Measurements from ENCODE around the gene KRIT1.

KRIT1 gene

DNA sequence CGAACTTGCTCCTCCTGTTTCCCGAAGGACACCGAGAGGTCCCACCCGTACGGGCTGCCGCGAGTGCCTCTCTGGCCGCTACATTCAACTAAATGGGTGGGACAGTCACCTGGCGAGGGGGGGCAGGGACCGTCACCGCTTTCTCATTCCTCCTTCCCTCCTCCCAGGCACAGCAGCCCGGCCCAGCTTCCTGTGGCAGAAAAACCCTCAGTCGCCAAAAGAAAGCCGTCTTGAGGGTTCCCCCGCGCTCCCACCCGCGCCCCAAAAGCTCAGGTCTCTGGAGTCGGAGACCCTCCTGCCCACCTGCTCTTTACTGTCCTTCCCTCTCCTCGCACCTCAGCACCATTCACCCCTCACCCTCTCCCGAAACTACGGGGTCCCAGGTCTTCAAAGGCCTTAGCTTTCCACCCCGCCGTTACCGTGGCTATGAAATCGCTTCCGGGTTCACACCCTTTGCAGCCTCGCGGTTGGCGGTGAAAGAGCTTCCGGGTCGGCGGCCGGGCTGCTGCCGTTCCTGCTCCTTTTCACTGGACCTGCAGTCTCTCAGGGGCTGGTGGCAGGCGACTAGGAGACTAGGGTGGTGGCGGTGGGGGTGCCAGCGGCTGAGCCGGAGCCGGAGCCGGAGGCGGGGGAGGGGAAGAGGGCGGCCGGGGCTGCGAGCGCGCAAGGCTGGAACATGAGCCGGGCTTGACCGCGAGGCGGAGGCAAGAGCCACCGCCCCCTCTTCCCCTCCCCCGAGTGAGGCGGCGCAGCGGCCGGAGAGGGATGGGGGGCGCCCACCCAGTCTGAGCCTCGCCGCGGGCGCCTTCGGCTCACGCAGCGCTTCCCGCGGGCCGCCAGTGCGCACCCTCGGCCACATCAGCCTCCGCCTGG, at the start of gene KRIT1, which contains the start of gene ANKIB1:
Gene KRIT1, minus strand, starts transcription at position 428 of the 873 bp plus-strand sequence. CDS start 3,779 bp downstream, outside the sequence.
Gene ANKIB1, plus strand, starts transcription at position 488 of the 873 bp plus-strand sequence. CDS start 49,005 bp downstream, outside the sequence.
- H3K4me1 ChIP-seq (ENCODE audit: control insufficient read depth, low read depth, low read length): peaks cover 16% of the 10 kb centered on the region
- no peaks in the 10 kb centered on the region for H3K27me3 ChIP-seq (ENCODE audit: control insufficient read depth, insufficient read depth, low read length)
- H3K9me3 ChIP-seq (ENCODE audit: control insufficient read depth, low read depth, low read length): no peaks in the 10 kb centered on the region
- peaks cover 6% of the 10 kb centered on the region for H3K36me3 ChIP-seq (ENCODE audit: control insufficient read depth, low read depth, low read length)
- peak within 1 kb of the TSS; percentile 98 for H3K4me3 ChIP-seq (ENCODE audit: low read length)
- H3K9ac ChIP-seq (ENCODE audit: low read length): peak within 1 kb of the TSS; percentile 92
- H3K27ac ChIP-seq (ENCODE audit: low read length): peak within 1 kb of the TSS; percentile 68

DNA sequence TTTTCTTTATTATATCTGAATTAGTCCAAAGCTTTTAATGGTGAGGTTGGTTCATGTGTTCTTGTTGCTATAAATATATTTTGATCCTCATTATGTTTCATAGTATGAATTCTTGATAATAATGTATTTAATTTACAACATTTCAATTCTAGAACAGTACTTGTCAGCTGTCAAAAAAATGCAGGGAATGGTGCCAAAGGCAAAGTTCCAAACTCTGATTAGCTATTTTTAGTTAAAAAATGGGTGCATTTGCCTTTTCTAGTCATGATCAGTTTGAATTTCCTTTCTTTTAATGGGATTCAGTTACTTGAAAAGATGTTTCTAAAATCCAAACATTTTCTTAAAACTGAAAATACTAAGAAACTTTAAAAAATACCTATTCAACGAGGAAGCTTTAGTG, 49.7 kb upstream of the KRIT1 start:
- H3K4me3 ChIP-seq (ENCODE audit: low read length): no peak overlapping the region
- no peak overlapping the region for H3K27ac ChIP-seq (ENCODE audit: low read length)

DNA sequence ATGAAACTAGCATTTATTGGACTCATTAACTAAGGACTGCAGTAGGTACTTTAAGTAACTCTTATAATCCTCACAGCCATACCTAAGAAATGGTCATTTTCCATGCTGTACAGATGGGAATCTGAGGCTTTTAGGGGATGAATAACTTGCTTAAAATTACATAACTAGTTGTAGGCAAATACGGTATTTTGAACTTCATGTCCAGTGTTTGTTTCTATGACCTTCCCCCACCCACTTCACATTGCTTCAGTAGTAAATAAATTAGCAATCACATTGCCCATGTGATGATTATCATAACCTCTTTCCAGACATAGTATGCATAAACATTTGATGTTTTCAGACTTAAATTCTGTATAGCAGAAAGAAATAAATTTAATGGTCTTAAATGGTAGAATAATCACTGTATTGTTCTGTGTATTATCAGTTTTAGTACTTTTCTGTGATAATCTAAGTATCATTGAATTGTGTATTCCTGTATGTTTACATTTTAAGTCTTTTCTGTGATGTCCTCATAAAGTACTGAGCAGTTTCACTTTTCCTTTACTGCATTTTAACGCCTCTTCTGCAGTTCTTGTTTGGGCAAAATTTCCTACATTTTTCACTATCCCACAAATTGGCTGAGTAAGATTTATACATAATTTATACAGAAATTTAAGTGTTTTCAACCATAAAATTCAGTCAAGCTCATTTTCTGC, 48.3 kb upstream of the KRIT1 start:
- Histone ChIP-seq H3K9me3 (ENCODE audit: control insufficient read depth, low read depth, low read length) (no peaks in the 10 kb centered on the region), H3K27me3 (ENCODE audit: control insufficient read depth, insufficient read depth, low read length) (no peaks in the 10 kb centered on the region), H3K4me3 (ENCODE audit: low read length) (no peak overlapping the region), H3K9ac (ENCODE audit: low read length) (no peak overlapping the region), H3K4me1 (ENCODE audit: control insufficient read depth, low read depth, low read length) (peaks cover 16% of the 10 kb centered on the region), H3K36me3 (ENCODE audit: control insufficient read depth, low read depth, low read length) (peaks cover 10% of the 10 kb centered on the region), H3K27ac (ENCODE audit: low read length) (no peak overlapping the region)

More for the DNA sequence above, 49.7 kb upstream of the KRIT1 start:
- Histone ChIP-seq H3K36me3 (ENCODE audit: control insufficient read depth, low read depth, low read length) (peaks cover 10% of the 10 kb centered on the region), H3K27me3 (ENCODE audit: control insufficient read depth, insufficient read depth, low read length) (no peaks in the 10 kb centered on the region), H3K9ac (ENCODE audit: low read length) (no peak overlapping the region), H3K9me3 (ENCODE audit: control insufficient read depth, low read depth, low read length) (no peaks in the 10 kb centered on the region), H3K4me1 (ENCODE audit: control insufficient read depth, low read depth, low read length) (peaks cover 16% of the 10 kb centered on the region)

DNA sequence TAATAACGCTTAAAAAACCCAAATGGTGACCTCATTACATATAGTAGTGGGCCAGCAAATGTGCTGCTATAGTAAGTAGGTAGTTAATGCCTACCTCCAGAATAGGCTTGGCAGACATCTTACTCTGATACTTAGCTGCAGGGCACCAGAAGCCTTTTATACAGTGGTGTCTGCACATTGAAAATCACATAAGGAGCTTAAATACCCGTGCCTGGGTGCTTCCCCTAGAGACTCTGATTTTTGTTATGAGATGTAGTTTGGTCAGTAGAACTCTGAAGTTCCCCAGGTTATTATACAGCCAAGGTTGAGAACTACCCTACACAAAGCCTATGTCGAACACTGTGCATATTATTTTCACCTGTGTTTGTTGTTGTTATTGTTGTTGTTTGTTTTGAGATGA, 47.3 kb upstream of the KRIT1 start:
- Histone ChIP-seq H3K36me3 (ENCODE audit: control insufficient read depth, low read depth, low read length) (peaks cover 10% of the 10 kb centered on the region), H3K27me3 (ENCODE audit: control insufficient read depth, insufficient read depth, low read length) (no peaks in the 10 kb centered on the region), H3K4me1 (ENCODE audit: control insufficient read depth, low read depth, low read length) (peaks cover 16% of the 10 kb centered on the region), H3K27ac (ENCODE audit: low read length) (no peak overlapping the region), H3K4me3 (ENCODE audit: low read length) (no peak overlapping the region), H3K9ac (ENCODE audit: low read length) (no peak overlapping the region), H3K9me3 (ENCODE audit: control insufficient read depth, low read depth, low read length) (no peaks in the 10 kb centered on the region)

DNA sequence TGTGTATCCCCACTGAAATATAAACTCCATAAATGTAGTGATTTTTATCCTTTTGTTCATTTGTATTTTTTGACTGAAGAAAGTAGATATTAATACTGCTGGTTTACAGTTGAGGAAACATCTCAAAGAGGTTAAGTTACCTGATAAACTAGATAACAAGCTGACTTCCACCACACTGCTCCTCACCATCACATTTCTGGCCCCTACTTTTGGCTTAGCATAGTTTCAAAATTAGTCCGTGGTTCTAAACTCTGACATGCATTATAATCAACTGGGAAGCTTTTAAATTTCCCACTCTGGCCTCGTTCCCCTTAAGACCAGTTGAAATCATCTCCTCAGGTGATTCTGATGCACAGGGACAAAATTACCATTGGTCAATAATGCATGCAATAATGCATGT, 43.6 kb upstream of the KRIT1 start:
- no peak overlapping the region for H3K9ac ChIP-seq (ENCODE audit: low read length)
- H3K9me3 ChIP-seq (ENCODE audit: control insufficient read depth, low read depth, low read length): no peaks in the 10 kb centered on the region
- peaks cover 9% of the 10 kb centered on the region for H3K4me1 ChIP-seq (ENCODE audit: control insufficient read depth, low read depth, low read length)
- no peaks in the 10 kb centered on the region for H3K27me3 ChIP-seq (ENCODE audit: control insufficient read depth, insufficient read depth, low read length)
- H3K27ac ChIP-seq (ENCODE audit: low read length): no peak overlapping the region
- H3K36me3 ChIP-seq (ENCODE audit: control insufficient read depth, low read depth, low read length): no peaks in the 10 kb centered on the region
- no peak overlapping the region for H3K4me3 ChIP-seq (ENCODE audit: low read length)

DNA sequence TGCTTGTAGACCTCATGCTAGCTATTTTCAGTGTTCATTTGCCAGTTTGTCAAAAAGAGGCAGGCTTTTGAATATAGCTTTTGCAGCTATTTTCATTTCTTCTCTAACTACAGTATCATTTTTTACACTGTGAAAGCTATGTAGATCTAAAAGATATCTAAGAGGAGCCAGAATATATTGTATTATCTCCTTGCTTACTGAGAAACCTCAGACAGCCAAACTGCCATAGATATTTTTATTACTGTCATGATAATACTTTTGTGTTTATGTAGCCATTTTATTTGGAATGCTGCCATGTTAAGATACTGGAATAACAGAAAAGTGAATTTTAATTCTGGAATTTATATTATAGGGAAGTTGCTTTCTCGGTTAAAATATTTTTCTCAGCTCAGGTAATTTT, 37.2 kb upstream of the KRIT1 start:
- Histone ChIP-seq H3K4me1 (ENCODE audit: control insufficient read depth, low read depth, low read length) (peaks cover 14% of the 10 kb centered on the region), H3K9me3 (ENCODE audit: control insufficient read depth, low read depth, low read length) (peaks cover 3% of the 10 kb centered on the region), H3K27me3 (ENCODE audit: control insufficient read depth, insufficient read depth, low read length) (no peaks in the 10 kb centered on the region), H3K27ac (ENCODE audit: low read length) (no peak overlapping the region), H3K36me3 (ENCODE audit: control insufficient read depth, low read depth, low read length) (no peaks in the 10 kb centered on the region), H3K9ac (ENCODE audit: low read length) (no peak overlapping the region), H3K4me3 (ENCODE audit: low read length) (no peak overlapping the region)

DNA sequence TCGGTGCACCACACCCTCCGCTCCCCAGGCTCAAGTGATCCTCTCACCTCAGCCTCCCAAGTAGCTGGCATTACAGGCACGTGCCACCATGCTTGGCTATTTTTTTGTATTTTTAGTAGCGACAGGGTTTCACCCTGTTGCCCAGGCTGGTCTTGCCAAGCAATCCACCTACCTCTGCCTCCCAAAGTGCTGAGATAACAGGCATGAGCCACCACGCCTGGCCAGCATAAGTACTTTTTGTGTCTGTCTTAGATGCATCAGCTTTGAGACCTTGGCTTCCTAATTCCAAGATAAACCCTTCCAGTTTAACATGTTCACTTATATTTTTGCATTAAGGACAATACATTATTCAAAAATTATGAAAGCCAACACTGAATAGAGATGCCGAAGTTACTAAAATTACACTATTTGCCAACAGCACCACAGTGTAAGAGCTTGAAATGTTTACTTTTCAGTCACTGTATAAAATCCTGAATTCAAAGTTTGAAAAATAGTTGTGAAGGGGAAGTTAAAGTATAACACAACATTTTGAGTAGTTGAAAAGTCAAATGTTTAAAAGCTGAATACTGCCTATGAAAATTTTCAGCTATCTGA, 36.6 kb upstream of the KRIT1 start:
- H3K9ac ChIP-seq (ENCODE audit: low read length): no peak overlapping the region
- H3K27me3 ChIP-seq (ENCODE audit: control insufficient read depth, insufficient read depth, low read length): no peaks in the 10 kb centered on the region
- peaks cover 14% of the 10 kb centered on the region for H3K4me1 ChIP-seq (ENCODE audit: control insufficient read depth, low read depth, low read length)
- no peaks in the 10 kb centered on the region for H3K36me3 ChIP-seq (ENCODE audit: control insufficient read depth, low read depth, low read length)
- H3K9me3 ChIP-seq (ENCODE audit: control insufficient read depth, low read depth, low read length): peaks cover 3% of the 10 kb centered on the region
- H3K27ac ChIP-seq (ENCODE audit: low read length): no peak overlapping the region
- H3K4me3 ChIP-seq (ENCODE audit: low read length): no peak overlapping the region

DNA sequence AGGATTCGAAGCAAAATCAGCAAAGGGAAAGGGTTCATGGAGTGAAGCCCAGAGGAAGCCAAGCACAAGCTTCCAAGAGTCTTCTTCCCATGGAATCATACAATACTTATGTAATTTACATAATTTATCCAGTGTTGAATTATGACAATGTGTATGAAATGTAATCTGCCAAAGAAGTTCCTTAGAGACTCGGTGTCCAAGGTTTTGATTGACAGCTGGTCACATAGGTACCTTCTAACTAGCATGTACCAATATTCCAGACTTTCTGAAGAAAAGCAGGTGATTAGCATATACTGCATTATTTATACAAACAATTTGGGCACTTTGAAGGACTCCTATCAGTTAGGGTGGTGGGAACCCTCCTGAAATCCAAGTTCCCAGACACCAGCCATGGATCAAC, 35.3 kb upstream of the KRIT1 start:
- peaks cover 14% of the 10 kb centered on the region for H3K4me1 ChIP-seq (ENCODE audit: control insufficient read depth, low read depth, low read length)
- H3K9me3 ChIP-seq (ENCODE audit: control insufficient read depth, low read depth, low read length): peaks cover 3% of the 10 kb centered on the region
- no peaks in the 10 kb centered on the region for H3K27me3 ChIP-seq (ENCODE audit: control insufficient read depth, insufficient read depth, low read length)
- no peaks in the 10 kb centered on the region for H3K36me3 ChIP-seq (ENCODE audit: control insufficient read depth, low read depth, low read length)
- H3K4me3 ChIP-seq (ENCODE audit: low read length): no peak overlapping the region
- no peak overlapping the region for H3K9ac ChIP-seq (ENCODE audit: low read length)
- no peak overlapping the region for H3K27ac ChIP-seq (ENCODE audit: low read length)

DNA sequence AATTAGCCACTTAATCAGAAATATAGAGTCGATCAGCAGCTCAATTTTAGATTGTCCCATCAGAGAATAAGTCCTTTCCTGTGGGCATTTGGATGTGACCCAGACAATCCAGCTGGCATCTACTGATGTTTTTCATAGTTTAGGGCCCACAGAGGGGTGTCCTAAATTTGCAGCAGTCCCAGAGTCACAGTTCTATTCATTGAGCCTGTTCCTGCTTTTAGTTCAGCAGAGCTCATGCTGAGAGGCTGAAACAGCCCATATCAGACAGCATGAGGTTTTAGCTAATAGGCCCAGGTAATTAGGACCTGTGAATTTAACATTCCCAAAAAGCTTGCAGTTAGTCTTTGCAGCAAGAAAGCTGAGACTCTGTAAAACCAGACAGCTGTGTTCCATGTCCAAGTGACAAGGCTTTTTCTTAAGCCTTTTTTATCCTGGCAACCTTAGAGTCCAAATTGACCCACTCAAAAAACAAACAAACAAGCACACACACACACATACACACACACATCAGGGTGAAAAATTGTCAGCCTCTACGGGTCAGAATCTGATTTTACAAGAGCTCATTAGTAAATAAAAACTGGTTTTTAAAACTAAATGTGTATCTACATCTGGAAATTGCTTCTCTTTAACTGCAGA, 33.8 kb upstream of the KRIT1 start:
- H3K36me3 ChIP-seq (ENCODE audit: control insufficient read depth, low read depth, low read length): no peaks in the 10 kb centered on the region
- H3K4me1 ChIP-seq (ENCODE audit: control insufficient read depth, low read depth, low read length): peaks cover 14% of the 10 kb centered on the region

DNA sequence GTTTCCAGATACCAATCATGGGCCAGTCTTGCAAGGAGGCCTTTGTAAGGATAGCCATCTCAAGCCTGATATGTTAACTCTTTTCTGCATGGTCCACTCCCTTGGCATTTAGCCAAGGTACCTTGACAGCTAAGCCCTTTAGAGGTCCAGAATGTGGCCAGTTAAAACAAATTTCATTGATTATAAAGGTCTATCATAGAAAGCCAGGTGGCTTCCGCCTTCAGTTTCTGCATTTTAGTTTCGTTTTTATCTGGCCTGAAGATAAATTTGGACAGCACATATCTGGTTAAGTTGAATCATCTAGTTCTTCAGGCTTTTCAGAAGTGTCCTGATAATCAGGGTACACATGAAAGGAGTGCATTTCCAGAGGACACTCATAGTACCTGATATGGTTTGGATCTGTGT, 30.7 kb upstream of the KRIT1 start:
- H3K27me3 ChIP-seq (ENCODE audit: control insufficient read depth, insufficient read depth, low read length): no peaks in the 10 kb centered on the region
- no peak overlapping the region for H3K9ac ChIP-seq (ENCODE audit: low read length)
- no peaks in the 10 kb centered on the region for H3K36me3 ChIP-seq (ENCODE audit: control insufficient read depth, low read depth, low read length)
- peaks cover 3% of the 10 kb centered on the region for H3K9me3 ChIP-seq (ENCODE audit: control insufficient read depth, low read depth, low read length)
- no peak overlapping the region for H3K4me3 ChIP-seq (ENCODE audit: low read length)
- H3K4me1 ChIP-seq (ENCODE audit: control insufficient read depth, low read depth, low read length): peaks cover 14% of the 10 kb centered on the region
- H3K27ac ChIP-seq (ENCODE audit: low read length): no peak overlapping the region

More for the DNA sequence above, 33.8 kb upstream of the KRIT1 start:
- no peaks in the 10 kb centered on the region for H3K27me3 ChIP-seq (ENCODE audit: control insufficient read depth, insufficient read depth, low read length)
- peaks cover 3% of the 10 kb centered on the region for H3K9me3 ChIP-seq (ENCODE audit: control insufficient read depth, low read depth, low read length)
- no peak overlapping the region for H3K9ac ChIP-seq (ENCODE audit: low read length)
- H3K27ac ChIP-seq (ENCODE audit: low read length): no peak overlapping the region
- H3K4me3 ChIP-seq (ENCODE audit: low read length): no peak overlapping the region

DNA sequence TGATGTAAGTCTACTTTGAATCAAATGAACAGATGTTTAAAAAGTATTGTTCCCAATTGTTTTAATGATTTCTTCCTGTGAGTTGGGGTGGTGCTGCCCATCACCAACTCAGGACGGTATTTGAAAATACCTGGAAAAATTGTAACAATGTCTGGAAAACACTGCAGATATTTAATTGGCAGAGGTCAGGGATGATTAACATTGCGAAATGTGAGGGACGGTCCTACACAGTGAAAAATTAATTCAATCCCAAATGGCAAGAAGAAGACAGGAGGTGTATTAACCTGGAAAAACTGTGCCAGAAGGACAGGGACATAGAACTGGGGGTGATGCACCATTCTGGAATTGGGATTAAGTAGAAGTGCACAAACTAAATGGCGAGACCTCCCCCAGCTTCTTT, 29.6 kb upstream of the KRIT1 start:
- peaks cover 14% of the 10 kb centered on the region for H3K4me1 ChIP-seq (ENCODE audit: control insufficient read depth, low read depth, low read length)
- no peaks in the 10 kb centered on the region for H3K9me3 ChIP-seq (ENCODE audit: control insufficient read depth, low read depth, low read length)
- H3K9ac ChIP-seq (ENCODE audit: low read length): no peak overlapping the region
- H3K4me3 ChIP-seq (ENCODE audit: low read length): no peak overlapping the region
- no peaks in the 10 kb centered on the region for H3K36me3 ChIP-seq (ENCODE audit: control insufficient read depth, low read depth, low read length)
- H3K27ac ChIP-seq (ENCODE audit: low read length): no peak overlapping the region
- H3K27me3 ChIP-seq (ENCODE audit: control insufficient read depth, insufficient read depth, low read length): no peaks in the 10 kb centered on the region
